HUDEP-2 (cell line): ENCODE results near the gene GFRA3.
A peak's percentile ranks its signal among the peaks of the same experiment; 100 is the strongest.
"Not testable (repeated sequence)": the region's sequence is repeated elsewhere in the genome, so short reads cannot be mapped to it uniquely, and the experiment has no call there.

Source experiments
- DNase-seq, 76 experiments: peaks; one replicate each; lab custom pipeline; 2025; ENCODE audit not compliant: unreplicated experiment in 76 of 76; lab: John Stamatoyannopoulos, UW

GFRA3 gene

GRCh38 chr5:138274189-138274853 lies at the start of gene GFRA3:
GFRA3 (minus strand) TSS chr5:138274621; CDS start chr5:138274424, 197 bp downstream.
- DNase-seq = no peak

GRCh38 chr5:138318211-138318610 lies 43.8 kb upstream of the GFRA3 start:
- not testable (repeated sequence) for DNase-seq

GRCh38 chr5:138316355-138316754 lies 41.9 kb upstream of the GFRA3 start:
- DNase-seq = no peak

GRCh38 chr5:138315751-138316278 lies 41.4 kb upstream of the GFRA3 start:
- DNase-seq = no peak

GRCh38 chr5:138305797-138306196 lies 31.4 kb upstream of the GFRA3 start:
- peak in 74 of 76 experiments; percentile 9 to 88 (median 72) for DNase-seq

- DNase-seq = no peak
These were observed 29.0 kb upstream of the GFRA3 start for GRCh38 chr5:138303372-138303771.

- DNase-seq = no peak
These were observed 14.9 kb upstream of the GFRA3 start for GRCh38 chr5:138289296-138289695.

- no peak for DNase-seq
These were observed 12.8 kb upstream of the GFRA3 start for GRCh38 chr5:138287246-138287645.

GRCh38 chr5:138282920-138283742 lies 8.7 kb upstream of the GFRA3 start:
- DNase-seq = peak in 39 of 76 experiments; percentile 1 to 60 (median 23)

- no peak for DNase-seq
These were observed 6.5 kb upstream of the GFRA3 start for GRCh38 chr5:138280915-138281314.

GRCh38 chr5:138276402-138277054 lies 2.1 kb upstream of the GFRA3 start:
- DNase-seq = peak in 13 of 76 experiments; percentile 1 to 16 (median 9)

- DNase-seq = no peak
These were observed 1.5 kb upstream of the GFRA3 start for GRCh38 chr5:138275895-138276294.

- DNase-seq = peak in 70 of 76 experiments; percentile 2 to 80 (median 38)
These were observed 960 bp upstream of the GFRA3 start for GRCh38 chr5:138275379-138275782.

- peak in 1 of 76 experiments; percentile 1 for DNase-seq
These were observed 610 bp downstream of the GFRA3 start for GRCh38 chr5:138273834-138274188.

- no peak for DNase-seq
These were observed 1.7 kb downstream of the GFRA3 start for GRCh38 chr5:138272681-138273080.

- no peak for DNase-seq
These were observed 3.1 kb downstream of the GFRA3 start for GRCh38 chr5:138271281-138271680.

- DNase-seq = no peak
These were observed 10.2 kb downstream of the GFRA3 start for GRCh38 chr5:138264183-138264582.

GRCh38 chr5:138263581-138263980 lies 10.8 kb downstream of the GFRA3 start:
- DNase-seq = no peak

- DNase-seq = no peak
These were observed 15.6 kb downstream of the GFRA3 start for GRCh38 chr5:138258704-138259292.

- no peak for DNase-seq
These were observed 16.8 kb downstream of the GFRA3 start for GRCh38 chr5:138257583-138257982.

GRCh38 chr5:138252944-138253343 lies 21.5 kb downstream of the GFRA3 start:
- DNase-seq = no peak
